GM12801 (cell line): ENCODE results near the gene BCOR.

Experiments
- CTCF ChIP-seq: IDR thresholded peaks from one replicate; pipeline ENCODE4 v1.5.1; 2011; ENCODE audit warnings: control low read depth; ENCODE audit not compliant: insufficient read length; ENCODE audit errors: extremely low read depth

The BCOR gene

GRCh38 chrX:40040686-40041461, 56.9 kb downstream of the BCOR start:
- no peak for TF ChIP-seq CTCF

- TF ChIP-seq CTCF, result no peak
Observed at GRCh38 chrX:40039887-40040286, 57.9 kb downstream of the BCOR start.

GRCh38 chrX:40037367-40037766, 60.4 kb downstream of the BCOR start:
- TF ChIP-seq CTCF, result no peak

GRCh38 chrX:40035726-40036125, 62.0 kb downstream of the BCOR start:
- no peak for TF ChIP-seq CTCF

- no peak for TF ChIP-seq CTCF
Observed at GRCh38 chrX:40031911-40032310, 65.8 kb downstream of the BCOR start.

- no peak for TF ChIP-seq CTCF
Observed at GRCh38 chrX:40030205-40030604, 67.6 kb downstream of the BCOR start.

GRCh38 chrX:40022421-40022820, 75.3 kb downstream of the BCOR start:
- no peak for TF ChIP-seq CTCF
